HG03460 (cell line): ENCODE data around the gene ABCB4.

Source experiments
- ATAC-seq: cut with Tn5 transposase; IDR thresholded peaks from one replicate; pipeline ENCODE4 v1.9.1; 2021; ENCODE audit not compliant: unreplicated experiment

Gene ABCB4

DNA sequence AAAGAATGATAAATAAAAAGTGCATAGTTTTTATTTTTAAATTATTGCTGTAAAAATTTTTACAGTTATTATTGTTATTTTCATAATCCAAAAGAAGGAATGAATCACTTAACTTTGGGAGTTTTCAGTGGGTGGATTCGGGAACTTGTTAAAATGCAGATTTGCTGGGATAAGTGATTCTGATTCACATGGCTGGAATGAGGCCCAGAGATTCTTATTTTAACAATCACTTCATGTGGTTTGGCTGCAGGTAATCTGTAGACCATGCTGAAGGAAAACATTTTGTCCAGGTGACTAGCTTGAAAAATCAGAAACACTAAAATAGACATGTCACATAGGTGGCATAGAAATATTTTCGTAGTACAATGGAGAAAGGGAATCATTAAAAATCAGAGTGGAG lies 116.1 kb downstream of the ABCB4 start:
- no peak for ATAC-seq

DNA sequence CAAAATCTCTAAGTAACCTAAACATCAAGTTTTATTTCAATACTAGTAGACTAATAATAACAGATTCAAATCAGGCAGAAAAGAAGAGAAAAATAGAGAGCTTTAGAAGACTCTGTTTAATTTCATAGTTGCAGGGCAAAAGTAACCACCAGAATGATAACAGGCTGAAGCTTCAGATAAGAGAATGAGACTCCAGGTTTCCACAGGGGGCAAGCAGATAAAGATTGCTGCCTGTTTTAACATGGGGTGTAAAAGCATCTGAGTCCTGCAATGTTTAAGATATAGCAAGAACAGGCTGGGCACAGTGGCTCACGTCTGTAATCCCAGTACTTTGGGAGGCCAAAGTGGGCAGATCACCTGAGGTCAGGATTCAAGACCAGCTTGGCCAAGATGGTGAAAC lies 119.0 kb downstream of the ABCB4 start:
- ATAC-seq: no peak

DNA sequence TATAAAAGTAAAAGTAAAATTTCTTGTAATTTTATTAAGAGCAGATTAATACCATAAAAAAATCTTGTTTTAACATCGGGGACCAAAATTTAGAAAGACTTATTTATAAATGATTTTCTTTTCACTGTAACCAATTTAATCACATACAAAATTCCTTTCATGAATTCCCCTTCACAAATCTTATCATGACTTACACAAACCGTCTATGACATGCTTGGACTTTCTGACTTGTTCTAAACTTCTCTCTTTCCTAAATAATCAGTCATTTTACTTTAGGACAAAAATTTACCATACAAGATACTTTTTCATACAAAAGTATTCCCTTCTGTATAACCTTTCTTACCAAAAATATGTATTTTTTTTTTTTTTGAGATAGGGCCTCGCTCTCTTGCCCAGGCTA lies 120.7 kb downstream of the ABCB4 start:
- no peak for ATAC-seq
